ENCODE results near the gene SYCP2L. TPM values are rescaled to one million over a fixed set of nuclear protein-coding genes. Genes with fewer than 3 reads are reported as not detected.

Gene SYCP2L
- total and polyA plus RNA-seq, 9 of the 15 experiments (the other 6 are each of a cell fraction or from before 2014, with no cell fraction given): 12.4 to 46.9 (median 22.0) TPM

DNA sequence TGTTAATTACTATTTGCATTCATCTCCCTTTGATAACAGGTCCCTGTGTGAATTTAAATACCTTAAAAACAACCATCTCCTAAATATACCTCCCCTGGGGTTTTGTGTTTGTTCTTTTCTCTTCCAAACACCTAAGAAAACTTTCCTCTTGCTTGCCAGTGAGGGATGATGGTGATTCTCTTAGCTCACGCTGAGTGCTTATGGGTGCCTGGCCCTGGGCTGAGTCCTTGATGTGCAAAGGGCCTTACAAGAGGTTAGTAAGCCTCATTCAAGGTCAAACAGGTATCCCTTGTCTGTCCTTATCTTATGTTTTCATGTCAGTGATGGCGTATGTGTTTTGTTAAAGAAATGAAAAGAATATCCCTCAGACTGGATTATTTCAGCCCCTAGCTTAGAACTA is 76.3 kb downstream of the SYCP2L start (continued):
- TF ChIP-seq, protein P1, sequence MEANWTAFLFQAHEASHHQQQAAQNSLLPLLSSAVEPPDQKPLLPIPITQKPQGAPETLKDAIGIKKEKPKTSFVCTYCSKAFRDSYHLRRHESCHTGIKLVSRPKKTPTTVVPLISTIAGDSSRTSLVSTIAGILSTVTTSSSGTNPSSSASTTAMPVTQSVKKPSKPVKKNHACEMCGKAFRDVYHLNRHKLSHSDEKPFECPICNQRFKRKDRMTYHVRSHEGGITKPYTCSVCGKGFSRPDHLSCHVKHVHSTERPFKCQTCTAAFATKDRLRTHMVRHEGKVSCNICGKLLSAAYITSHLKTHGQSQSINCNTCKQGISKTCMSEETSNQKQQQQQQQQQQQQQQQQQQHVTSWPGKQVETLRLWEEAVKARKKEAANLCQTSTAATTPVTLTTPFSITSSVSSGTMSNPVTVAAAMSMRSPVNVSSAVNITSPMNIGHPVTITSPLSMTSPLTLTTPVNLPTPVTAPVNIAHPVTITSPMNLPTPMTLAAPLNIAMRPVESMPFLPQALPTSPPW (CRISPR knock-in tag; IDR thresholded peaks at IDR 0.05): no peak
- TF ChIP-seq ZNF41 (CRISPR knock-in tag; conservative IDR thresholded peaks at IDR 0.05) (no peak), ZNF146 (CRISPR knock-in tag; IDR thresholded peaks at IDR 0.05; ENCODE audit: unreplicated experiment) (no peak), ZBTB7A (IDR thresholded peaks at IDR 0.05; ENCODE audit: borderline replicate concordance, control insufficient read depth, low read depth, low read length) (no peak), SLC30A9 (CRISPR knock-in tag; IDR thresholded peaks at IDR 0.05) (no peak), STAT6 (CRISPR knock-in tag; IDR thresholded peaks at IDR 0.05) (no peak), E2F5 (CRISPR knock-in tag; IDR thresholded peaks at IDR 0.05) (no peak), HCFC1 (IDR thresholded peaks at IDR 0.05; ENCODE audit: low read depth, low read length) (no peak)
